Subcutaneous adipose tissue (tissue), 4 donors: Measurements from ENCODE around the gene SLC16A12. TPM values are rescaled to one million over a fixed set of nuclear protein-coding genes. Genes with fewer than 3 reads are reported as not detected.

Experiments used
- CTCF ChIP-seq: fragments of 450-650 bp; IDR thresholded peaks from one replicate; pipeline ENCODE4 v1.5.1; 2016; ENCODE audit warnings: low read depth, mild to moderate bottlenecking, control low read depth, antibody characterized with exemption, moderate library complexity
- total RNA-seq, 4 donors: library from RNA; depleted of rRNA; stranded (reverse); fragments of >200 nt; gene quantifications; one replicate each; pipeline ENCODE4 v1.1.0, GENCODE V29; 2016

Gene SLC16A12
- total RNA-seq, 4 donors from 2014 or later = 1.0 to 8.9 (median 4.2) TPM

GRCh38 chr10:89505640-89506275 lies 29.6 kb downstream of the SLC16A12 start:
- no peak for TF ChIP-seq CTCF

GRCh38 chr10:89504691-89505090 lies 30.7 kb downstream of the SLC16A12 start:
- no peak for TF ChIP-seq CTCF

GRCh38 chr10:89503652-89504370 lies 31.6 kb downstream of the SLC16A12 start:
- no peak for TF ChIP-seq CTCF

GRCh38 chr10:89503151-89503550 lies 32.2 kb downstream of the SLC16A12 start:
- TF ChIP-seq CTCF = no peak

GRCh38 chr10:89502549-89502948 lies 32.8 kb downstream of the SLC16A12 start:
- TF ChIP-seq CTCF = no peak

- no peak for TF ChIP-seq CTCF
These were observed 40.8 kb downstream of the SLC16A12 start for GRCh38 chr10:89494575-89494974.

GRCh38 chr10:89494068-89494467 lies 41.3 kb downstream of the SLC16A12 start:
- TF ChIP-seq CTCF = no peak
